Body of pancreas (tissue), 4 donors: ENCODE data around the gene RELB. TPM values are rescaled to one million over a fixed set of nuclear protein-coding genes. Genes with fewer than 3 reads are reported as not detected.

ENCODE experiments used
- ATAC-seq: fragments of 150-250 bp; one replicate; pipeline ENCODE4 v1.9.1; 2016
- DNase-seq, 4 donors: peaks; one replicate each; pipeline ENCODE4 v3.0.0-alpha.2; 2019
- H3K27ac ChIP-seq, 4 donors: fragments of 200-600 bp; sonication (generic); 1 replicate in 3 of 4; 2 replicates in 1 of 4; pipeline versions ENCODE4 v1.5.1 to v1.6.1; 2016 to 2019; ENCODE audit warnings: mild to moderate bottlenecking in 1 of 4, mixed read lengths in 1 of 4, moderate library complexity in 1 of 4
- H3K27me3 ChIP-seq, 2 donors: fragments of 200-600 bp; sonication (generic); one replicate each; pipeline ENCODE4 v1.6.0; 2016; ENCODE audit warnings: mild to moderate bottlenecking in 1 of 2
- H3K36me3 ChIP-seq, 2 donors: fragments of 200-600 bp; sonication (generic); replicated peaks in 1 of 2; 2 replicates each; pipeline ENCODE4 v1.5.1; 2016; ENCODE audit warnings: low read depth in 2 of 2; ENCODE audit not compliant: insufficient read depth in 1 of 2
- H3K4me1 ChIP-seq: fragments of 200-600 bp; sonication (generic); one replicate; pipeline ENCODE4 v1.6.0; 2016
- H3K4me3 ChIP-seq, 2 donors: fragments of 200-600 bp; sonication (generic); 1 replicate in 1 of 2; 2 replicates in 1 of 2; pipeline ENCODE4 v1.5.1; 2016 to 2019
- H3K9me3 ChIP-seq, 3 donors: fragments of 200-600 bp; sonication (generic); 1 replicate in 2 of 3; 2 replicates in 1 of 3; pipeline ENCODE4 v1.5.1; 2016
- CTCF ChIP-seq, 7 experiments: fragments of 450-650 bp in 4 of 7; fragments of 200-600 bp in 3 of 7; sonication (generic) in 3 of 7; IDR thresholded peaks; one replicate each; pipeline ENCODE4 v1.5.1; 2016 to 2019; ENCODE audit warnings: antibody characterized with exemption in 7 of 7
- POLR2A ChIP-seq, 3 donors: fragments of 450-650 bp; IDR thresholded peaks; one replicate each; pipeline ENCODE4 v1.6.1; 2016; ENCODE audit warnings: antibody characterized with exemption in 3 of 3, mild to moderate bottlenecking in 2 of 3
- WGBS, 2 donors: methylation state at CpG; one replicate each; pipeline ENCODE4 v1.1.5; 2017; 5-methylcytosine and 5-hydroxymethylcytosine counted together
- intact Hi-C: fragments of 100-400 bp; cut with DNase I; formaldehyde crosslinking; loops from one replicate; pipeline ENCODE4 v1.15.1; 2023
- total RNA-seq, 2 donors: library from RNA; depleted of rRNA; stranded (reverse); fragments of >200 nt; gene quantifications; one replicate each; pipeline ENCODE4 v1.1.0, GENCODE V29; 2016

RELB gene
- total RNA-seq, 2 donors from 2014 or later = 8.9 to 11.9 TPM

- Histone ChIP-seq H3K36me3 (peaks cover 0 to 9% of the 10 kb centered on the region in 2 donors), H3K4me3 (no peak overlapping the region), H3K27ac (no peak overlapping the region), H3K4me1 (peaks cover 48% of the 10 kb centered on the region), H3K9me3 (no peaks in the 10 kb centered on the region), H3K27me3 (no peaks in the 10 kb centered on the region)
- DNase-seq (no peak), ATAC-seq (no peak)
- 71 to 90% methylated on average over 6 of the region's 6 CpGs for WGBS, 2 donors
- TF ChIP-seq CTCF (IDR thresholded peaks at IDR 0.05) (no peak), POLR2A (IDR thresholded peaks at IDR 0.05) (no peak)
- intact Hi-C loops = no loop called here
Observed at GRCh38 chr19:45041125-45041524, 39.9 kb downstream of the RELB start.

- ATAC-seq (peak; percentile 72), DNase-seq (peak in 3 of 4 donors; percentile 35 to 61 (median 50))
- Histone ChIP-seq H3K36me3 (peaks cover 0 to 6% of the 10 kb centered on the region in 2 donors), H3K27me3 (no peaks in the 10 kb centered on the region), H3K27ac (peak overlapping the region in 2 of 4 donors; percentile 42 to 60), H3K4me1 (peaks cover 66% of the 10 kb centered on the region), H3K9me3 (no peaks in the 10 kb centered on the region), H3K4me3 (no peak overlapping the region)
- intact Hi-C loops = no loop called here
- WGBS, 2 donors = 37 to 47% methylated on average over 5 to 14 of the region's 14 CpGs
- TF ChIP-seq POLR2A (IDR thresholded peaks at IDR 0.05) (no peak), CTCF (IDR thresholded peaks at IDR 0.05) (no peak)
Observed at GRCh38 chr19:45045671-45046353, 44.5 kb downstream of the RELB start.

GRCh38 chr19:45046355-45046754 lies 45.1 kb downstream of the RELB start:
- ATAC-seq = no peak

GRCh38 chr19:45047188-45047797 lies 46.0 kb downstream of the RELB start:
- intact Hi-C loops = no loop called here
- Histone ChIP-seq H3K27ac (no peak overlapping the region), H3K36me3 (peaks cover 0 to 6% of the 10 kb centered on the region in 2 donors), H3K4me3 (no peak overlapping the region), H3K4me1 (peaks cover 53% of the 10 kb centered on the region), H3K27me3 (no peaks in the 10 kb centered on the region), H3K9me3 (no peaks in the 10 kb centered on the region)
- DNase-seq (no peak), ATAC-seq (no peak)
- TF ChIP-seq CTCF (IDR thresholded peaks at IDR 0.05) = no peak
- no peak for TF ChIP-seq POLR2A (IDR thresholded peaks at IDR 0.05)
- 80 to 84% methylated on average over 7 of the region's 7 CpGs for WGBS, 2 donors

More at GRCh38 chr19:45046355-45046754, 45.1 kb downstream of the RELB start:
- Histone ChIP-seq H3K27me3 (no peaks in the 10 kb centered on the region), H3K27ac (peak overlapping the region in 1 of 4 donors; percentile 42), H3K4me1 (peaks cover 61% of the 10 kb centered on the region), H3K4me3 (no peak overlapping the region), H3K36me3 (peaks cover 0 to 6% of the 10 kb centered on the region in 2 donors), H3K9me3 (no peaks in the 10 kb centered on the region)
- 64 to 72% methylated on average over 4 to 7 of the region's 7 CpGs for WGBS, 2 donors
- TF ChIP-seq CTCF (IDR thresholded peaks at IDR 0.05) (no peak), POLR2A (IDR thresholded peaks at IDR 0.05) (no peak)
- no peak for DNase-seq
- intact Hi-C loops = no loop called here
